Measurements from ENCODE around the gene QSOX2.
A peak's percentile ranks its signal among the peaks of the same experiment; 100 is the strongest.

Gene QSOX2

DNA sequence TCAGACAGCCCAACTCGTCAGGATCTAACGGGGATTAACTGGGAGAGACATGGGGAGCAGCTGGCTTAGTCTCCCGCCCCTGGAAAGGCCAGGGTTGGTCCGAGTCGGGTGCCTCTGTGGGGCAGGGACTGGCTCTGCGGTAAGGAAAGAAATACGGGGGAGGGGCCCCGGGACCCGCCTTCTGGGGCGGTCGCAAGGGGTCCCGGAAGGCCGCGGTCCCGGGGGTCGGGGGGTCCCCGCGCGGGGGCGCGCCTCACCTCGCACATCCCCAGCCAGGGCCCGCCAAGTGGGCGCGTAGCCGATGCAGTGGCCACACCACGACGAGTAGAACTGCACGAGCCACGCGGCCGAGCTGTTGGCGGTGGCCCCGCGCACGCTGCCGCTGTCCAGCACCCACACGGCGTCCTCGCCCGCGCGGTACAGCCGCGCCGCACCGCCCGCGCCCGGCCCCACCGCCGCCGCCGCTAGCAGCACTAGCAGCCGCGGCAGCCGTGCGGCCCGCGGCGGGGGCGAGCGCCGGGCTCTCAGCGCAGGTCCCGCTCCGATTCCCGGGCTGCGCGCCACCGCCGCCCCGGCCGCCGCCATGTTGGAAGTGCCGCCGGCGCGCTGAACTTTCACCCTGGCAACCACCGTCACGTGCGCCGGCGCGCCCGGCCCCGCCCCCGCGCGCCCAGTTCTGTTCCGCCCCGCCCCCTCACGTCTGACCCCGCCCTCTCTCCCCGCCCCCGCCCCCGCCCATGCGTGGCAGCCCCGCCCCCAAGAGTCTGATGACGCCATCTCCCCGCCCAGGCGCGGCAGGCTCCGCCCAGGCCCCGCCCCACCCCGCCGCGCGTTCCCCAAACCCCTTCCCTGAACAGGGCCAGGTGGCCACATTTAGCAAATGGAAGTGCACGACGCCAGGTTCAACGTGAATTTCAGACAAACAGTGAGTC, at the start of gene QSOX2:
Gene QSOX2, minus strand, starts transcription at position 594 of the 932 bp plus-strand sequence. Its CDS starts 9 bp downstream, at position 585.
- DNase-seq (ENCODE audit: low spot score), result peak; percentile 97

GRCh38 chr9:136295055-136295454, 49.4 kb upstream of the QSOX2 start:
- DNase-seq (ENCODE audit: low spot score), result no peak

DNA sequence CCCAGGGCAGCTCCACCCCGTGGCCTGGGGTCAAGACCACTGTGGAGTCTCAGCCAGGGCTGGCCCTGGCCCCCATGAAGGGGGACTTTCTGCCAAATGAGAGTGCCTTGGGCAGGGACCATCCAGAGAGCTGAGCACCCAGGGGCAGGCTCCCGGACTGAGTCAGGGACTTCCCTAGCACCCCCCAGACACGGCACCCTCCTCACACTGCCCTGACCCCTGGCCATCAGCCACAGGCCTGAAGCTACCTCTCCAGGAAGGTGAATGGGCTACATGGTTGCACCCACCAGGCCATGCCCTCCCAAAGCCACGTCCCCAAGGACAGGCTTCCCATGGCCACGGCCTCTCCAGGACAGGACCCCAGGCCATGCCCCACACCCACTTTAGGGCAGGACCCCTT, 48.8 kb upstream of the QSOX2 start:
- no peak for DNase-seq (ENCODE audit: low spot score)

GRCh38 chr9:136293476-136294077, 48.0 kb upstream of the QSOX2 start:
- no peak for DNase-seq (ENCODE audit: low spot score)

GRCh38 chr9:136292591-136293448, 47.2 kb upstream of the QSOX2 start:
- DNase-seq (ENCODE audit: low spot score), result no peak

- no peak for DNase-seq (ENCODE audit: low spot score)
Measured at GRCh38 chr9:136292026-136292538, 46.5 kb upstream of the QSOX2 start.

DNA sequence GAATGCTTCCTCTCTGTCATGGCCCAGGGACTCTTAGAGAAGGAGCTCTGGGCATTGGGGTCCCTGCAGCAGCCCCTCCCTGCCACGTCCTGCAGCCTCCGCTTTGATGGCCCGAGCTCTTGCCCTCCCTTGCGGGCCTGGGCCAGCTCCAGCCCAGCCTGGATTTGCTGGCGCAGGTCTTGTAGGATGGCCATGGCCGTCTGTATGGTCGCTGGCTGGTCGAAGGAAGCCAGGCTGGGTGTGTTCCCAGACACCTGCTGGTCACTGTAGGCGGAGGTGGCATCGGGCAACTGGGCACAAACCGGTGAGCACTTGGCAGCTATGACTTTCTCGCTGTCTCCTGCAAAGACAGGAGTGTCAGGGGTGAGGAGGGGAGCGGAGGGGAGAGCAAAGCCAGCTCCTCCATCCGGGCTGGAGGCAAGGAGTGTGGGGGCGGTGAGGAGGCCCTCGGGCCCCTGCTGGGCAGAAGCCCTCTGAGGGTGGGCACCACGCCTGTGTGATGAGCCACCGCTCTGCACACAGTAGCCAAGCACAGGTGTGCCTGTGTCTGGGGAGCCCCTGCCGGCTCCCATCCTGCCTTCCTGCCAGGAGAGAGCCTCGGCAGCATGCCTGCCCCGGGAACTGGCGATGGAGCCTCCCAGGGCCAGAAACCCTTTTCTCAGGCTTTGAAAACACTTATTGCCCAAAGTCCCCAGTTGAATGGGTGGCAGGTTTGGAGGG, 45.9 kb upstream of the QSOX2 start:
- DNase-seq (ENCODE audit: low spot score), result no peak

GRCh38 chr9:136290508-136291000, 44.9 kb upstream of the QSOX2 start:
- no peak for DNase-seq (ENCODE audit: low spot score)

DNA sequence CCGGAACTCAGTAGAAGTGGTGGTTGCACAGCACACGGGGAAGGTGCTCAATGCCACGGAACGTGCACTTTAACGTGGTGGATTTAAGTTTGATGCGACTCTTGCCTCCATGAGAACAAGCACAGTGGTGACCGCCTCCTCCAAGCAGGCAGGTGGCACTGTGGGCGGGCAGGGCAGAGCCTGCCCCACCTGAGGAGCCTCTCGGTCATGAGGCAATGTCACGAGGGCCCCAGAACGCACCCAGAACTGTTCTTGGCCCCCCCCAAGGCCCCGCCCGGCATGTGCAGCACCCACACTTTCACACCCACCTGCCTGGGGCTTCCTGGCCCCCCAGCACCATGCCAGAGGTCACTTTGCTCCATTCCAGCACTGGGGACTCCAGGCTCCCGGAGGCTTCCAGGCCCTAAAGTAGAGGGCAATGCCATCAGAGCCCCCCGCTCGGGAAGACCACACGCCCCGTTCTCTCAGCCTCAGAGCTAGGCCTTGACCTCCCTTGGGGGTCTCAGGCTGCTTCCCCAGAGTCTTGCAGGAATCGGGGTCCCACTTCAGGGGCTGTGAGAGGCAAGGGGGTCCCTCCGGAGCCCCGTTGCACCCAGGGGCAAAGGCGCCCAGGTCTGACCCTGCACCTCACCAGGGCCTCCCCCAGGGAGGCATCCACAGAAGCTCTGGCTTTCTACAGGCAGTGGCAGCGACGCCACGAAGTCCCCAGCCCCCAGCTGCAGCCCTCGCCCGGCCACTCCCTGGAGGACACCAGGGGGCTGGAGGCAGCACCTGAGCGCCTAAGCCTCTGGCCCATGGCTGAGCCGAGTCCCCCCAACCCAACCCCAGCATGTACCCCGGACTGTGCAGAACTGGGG, 44.3 kb upstream of the QSOX2 start:
- no peak for DNase-seq (ENCODE audit: low spot score)

- DNase-seq (ENCODE audit: low spot score), result no peak
Measured at GRCh38 chr9:136287960-136288753, 42.5 kb upstream of the QSOX2 start.

- DNase-seq (ENCODE audit: low spot score), result no peak
Measured at GRCh38 chr9:136286987-136287379, 41.4 kb upstream of the QSOX2 start.

DNA sequence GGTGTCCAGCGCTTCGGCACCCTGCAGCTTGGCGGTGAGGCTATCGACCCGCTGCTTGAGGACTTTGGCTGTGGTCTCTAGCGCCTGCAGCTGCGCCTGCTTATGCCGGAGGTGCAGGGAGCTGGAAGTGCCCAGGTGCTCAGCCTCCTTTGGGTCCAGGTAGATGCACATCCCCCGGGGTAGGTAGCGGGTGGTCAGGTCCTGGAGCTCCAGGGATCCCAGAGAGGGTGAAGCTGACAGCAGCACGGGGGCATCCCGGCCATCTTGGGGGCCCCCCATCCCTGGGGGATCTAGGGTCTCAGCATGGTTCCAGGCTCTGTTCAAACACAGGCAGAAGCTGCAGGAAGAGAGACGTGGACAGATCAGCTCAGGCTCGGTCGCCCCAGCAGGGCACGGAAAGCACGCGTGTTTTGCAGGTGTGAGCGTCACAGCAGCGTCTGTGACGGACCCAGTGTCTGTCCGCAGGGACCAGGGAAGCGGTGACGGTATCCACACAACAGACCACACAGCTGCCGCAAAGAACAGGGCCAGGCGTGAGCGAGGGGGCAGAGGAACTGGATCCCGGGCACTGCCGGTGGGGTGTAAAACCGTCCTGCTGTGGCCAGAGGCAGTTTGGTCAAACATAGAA, 40.9 kb upstream of the QSOX2 start:
- DNase-seq (ENCODE audit: low spot score), result no peak

- DNase-seq (ENCODE audit: low spot score), result no peak
Measured at GRCh38 chr9:136285501-136286358, 40.1 kb upstream of the QSOX2 start.

DNA sequence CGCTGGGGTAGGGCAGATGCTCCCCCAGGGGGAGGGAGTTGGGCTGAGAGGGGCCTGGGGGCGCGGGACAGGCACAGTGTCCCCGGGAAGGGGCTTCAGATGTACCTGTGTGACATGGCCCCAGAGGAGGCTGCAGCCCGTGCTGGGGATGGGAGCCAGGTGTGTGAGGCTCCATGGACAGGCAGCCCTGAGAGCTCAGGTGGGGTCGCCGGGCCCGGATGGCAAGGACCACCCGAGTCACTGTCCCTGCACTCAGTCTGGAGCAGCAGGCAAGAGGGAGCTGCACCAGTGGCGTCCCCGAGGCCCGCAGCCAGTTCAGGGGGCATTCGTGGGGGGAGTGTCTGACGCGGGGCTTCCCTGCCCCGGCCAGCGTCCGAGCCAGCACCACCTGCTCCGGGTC, 39.3 kb upstream of the QSOX2 start:
- DNase-seq (ENCODE audit: low spot score), result no peak

DNA sequence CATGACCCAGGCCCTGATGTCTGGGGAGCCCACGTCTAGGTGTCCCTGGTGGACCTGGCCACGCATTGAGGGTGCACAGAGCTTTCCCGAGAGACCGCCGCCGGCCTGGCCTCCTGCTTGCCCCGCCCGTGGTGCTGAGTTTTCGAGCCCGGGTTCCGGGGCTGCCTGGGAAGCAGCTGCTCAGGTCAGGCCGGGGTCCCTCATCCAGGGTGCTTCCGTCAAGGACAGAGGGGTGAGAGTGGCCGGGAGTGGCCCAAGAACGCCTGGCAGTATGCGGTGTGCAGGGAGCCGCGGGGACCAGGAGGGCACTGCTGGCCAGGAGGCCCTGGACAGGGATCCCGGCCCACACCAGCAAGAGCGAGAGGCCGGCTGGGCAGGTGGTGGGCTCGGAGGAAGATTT, 38.7 kb upstream of the QSOX2 start:
- no peak for DNase-seq (ENCODE audit: low spot score)

DNA sequence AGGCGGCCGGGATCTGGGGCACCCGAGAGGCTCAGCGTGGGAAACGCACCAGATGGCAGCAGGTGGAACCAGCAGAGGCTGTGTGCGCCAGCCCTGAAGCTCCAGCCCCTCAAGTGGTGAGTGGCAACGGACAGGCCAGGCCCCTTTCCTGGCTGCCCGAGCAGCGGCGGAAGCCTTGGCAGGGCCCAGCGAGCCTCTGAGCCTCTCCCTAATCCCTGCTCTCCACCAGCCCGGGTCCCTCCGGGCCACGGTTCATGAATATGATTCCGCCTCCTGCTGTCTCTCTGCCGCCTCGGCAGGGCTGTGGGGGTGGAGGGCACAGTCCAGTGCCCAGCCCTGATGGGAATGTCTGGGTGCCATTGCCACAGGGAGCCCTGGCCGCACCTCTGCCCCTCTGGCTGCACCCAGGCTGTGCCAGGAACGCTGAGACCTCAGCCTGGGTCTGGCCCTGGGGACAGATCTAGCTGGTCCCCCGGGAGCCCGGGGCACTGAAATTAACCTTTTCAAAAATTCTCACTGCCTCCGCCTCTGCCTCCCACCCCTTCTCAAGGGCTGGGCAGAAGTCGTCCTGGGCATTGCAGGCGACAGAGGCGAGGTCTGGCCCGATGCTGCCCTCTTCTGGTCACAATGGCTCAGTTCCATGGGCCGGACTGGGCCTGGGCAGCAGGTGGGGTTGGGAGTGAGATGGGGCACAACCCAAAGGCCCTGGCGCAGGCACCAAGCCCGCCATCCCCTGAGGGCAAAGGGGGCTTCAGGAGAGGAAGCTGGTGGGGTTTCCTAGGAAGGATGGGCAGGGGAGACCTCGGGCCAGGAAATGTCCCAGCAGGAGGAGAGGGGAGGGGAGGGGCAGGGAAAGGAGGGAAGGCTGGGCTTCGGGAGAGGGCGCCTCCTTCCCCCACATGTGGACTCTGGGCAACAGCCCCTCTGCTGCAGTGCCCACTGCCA, 38.0 kb upstream of the QSOX2 start:
- peak; percentile 89 for DNase-seq (ENCODE audit: low spot score)

- DNase-seq (ENCODE audit: low spot score), result no peak
Measured at GRCh38 chr9:136282272-136282861, 36.8 kb upstream of the QSOX2 start.

Measured in AG08395 (cell line).